Heart left ventricle (tissue), 16 donors: ENCODE data around the gene USP6NL. TPM values are rescaled to one million over a fixed set of nuclear protein-coding genes. Genes with fewer than 3 reads are reported as not detected.

ENCODE experiments used
- ATAC-seq, 4 donors: fragments of 200-7000 bp; cut with Tn5 transposase; one replicate each; pipeline ENCODE4 v1.9.1; 2020 to 2022; ENCODE audit warnings: moderate library complexity in 4 of 4, mild to moderate bottlenecking in 3 of 4, moderate number of reproducible peaks in 1 of 4
- DNase-seq, 5 donors: peaks; one replicate each; pipeline ENCODE4 v3.0.0-alpha.2; 2020
- H3K27ac ChIP-seq, 12 donors: fragments of 200-600 bp; sonication (generic) in 4 of 12; one replicate each; pipeline versions ENCODE4 v1.5.0 to v1.8.0; 2016 to 2022; ENCODE audit warnings: mild to moderate bottlenecking in 2 of 12
- H3K27me3 ChIP-seq, 9 donors: fragments of 200-600 bp; sonication (generic) in 2 of 9; one replicate each; pipeline versions ENCODE4 v1.5.1 to v1.8.0; 2016 to 2022; ENCODE audit warnings: mild to moderate bottlenecking in 3 of 9
- H3K36me3 ChIP-seq, 9 donors: fragments of 200-600 bp; sonication (generic) in 2 of 9; one replicate each; pipeline versions ENCODE4 v1.5.0 to v1.8.0; 2018 to 2022; ENCODE audit warnings: mild to moderate bottlenecking in 2 of 9
- H3K4me1 ChIP-seq, 12 donors: fragments of 200-600 bp; sonication (generic) in 4 of 12; one replicate each; pipeline versions ENCODE4 v1.5.0 to v1.8.0; 2016 to 2022; ENCODE audit warnings: mild to moderate bottlenecking in 3 of 12
- H3K4me3 ChIP-seq, 12 donors: fragments of 200-600 bp; sonication (generic) in 4 of 12; one replicate each; pipeline versions ENCODE4 v1.5.0 to v1.8.0; 2017 to 2022; ENCODE audit warnings: mild to moderate bottlenecking in 9 of 12, moderate library complexity in 4 of 12
- H3K9me3 ChIP-seq, 12 donors: fragments of 200-600 bp; sonication (generic) in 4 of 12; one replicate each; pipeline versions ENCODE4 v1.5.0 to v1.8.0; 2016 to 2022; ENCODE audit warnings: mild to moderate bottlenecking in 1 of 12
- POLR2A ChIP-seq, 2 donors: fragments of 450-650 bp; IDR thresholded peaks; one replicate each; pipeline ENCODE4 v1.6.1; 2017; ENCODE audit warnings: antibody characterized with exemption in 2 of 2, mild to moderate bottlenecking in 2 of 2, moderate library complexity in 2 of 2
- WGBS, 4 donors: extraction: QIAGEN DNeasy Blood & Tissue Kit in 2 of 4; methylation state at CpG; one replicate each; pipeline versions ENCODE4 v1.1.5 to v1.1.7; 2013 to 2018; 5-methylcytosine and 5-hydroxymethylcytosine counted together
- intact Hi-C, 10 donors: fragments of 100-400 bp; cut with DNase I; formaldehyde crosslinking; loops; one replicate each; pipeline versions ENCODE4 v1.11.1 to v1.14.2; 2022
- polyA plus RNA-seq, 2 donors: library from polyadenylated mRNA; stranded (reverse); fragments of 200-250 nt; gene quantifications; one replicate each; pipeline ENCODE4 v1.2.3, GENCODE V29; 2013
- total RNA-seq, 9 donors: library from RNA; depleted of rRNA in 2 of 9; stranded (reverse); fragments of >200 nt in 2 of 9; fragmentation: NEBNext Ultra II Directional in 3 of 9; extraction: Animal tissue kit (Norgen Biotek cat#: 25700) in 3 of 9; gene quantifications; one replicate each; pipeline versions ENCODE4 v1.1.0 to v1.2.4, GENCODE V29; 2016 to 2023
- TF ChIP-seq, protein P1 (sequence below), 12 donors: fragments of 200-600 bp; sonication (generic) in 4 of 12; IDR thresholded peaks; one replicate each; pipeline versions ENCODE4 v1.5.0 to v1.8.0; 2018 to 2022; ENCODE audit warnings: antibody characterized with exemption in 12 of 12, mild to moderate bottlenecking in 5 of 12
- donor health status: ischemic (EF 13 %, LVEDD 7.1; RV severe dilation, severe dysfunction).
- donor health status: healthy with polysubstance abuse.
- donor health status: DM: no; HTN: yes; CAD: no.
- donor health status: DM: no; HTN: no; CAD: no.
- donor health status: ischemic (EF 25% LVEDD 6.9; RV normal size, moderate dysfunction).
- donor health status: ischemic (EF 25% LVEDD 5.7; RV mildly dilated, moderate dysfunction).
- donor health status: healthy.
- donor health status: DM: yes; HTN: yes; CAD: no.
- donor health status: ischemic (EF 35%, LVEDD 5.7; RV mildly dilated, moderate dysfunction).
- donor health status: nonischemic (EF 11% LVEDD 7.7; RV severe dilation, severe dysfunction).
- donor health status: DM: yes; HTN: yes; CAD: no.
- donor health status: PGD.
- donor health status: ischemic (EF 29% LVEDD 5.4; RV normal size, mild dysfunction).
- donor health status: nonischemic (EF 23%, LVEDD 6.1; RV moderate dilation, normal function).

USP6NL gene
- total and polyA plus RNA-seq, 11 donors: 1.3 to 12.2 (median 9.6) TPM

DNA sequence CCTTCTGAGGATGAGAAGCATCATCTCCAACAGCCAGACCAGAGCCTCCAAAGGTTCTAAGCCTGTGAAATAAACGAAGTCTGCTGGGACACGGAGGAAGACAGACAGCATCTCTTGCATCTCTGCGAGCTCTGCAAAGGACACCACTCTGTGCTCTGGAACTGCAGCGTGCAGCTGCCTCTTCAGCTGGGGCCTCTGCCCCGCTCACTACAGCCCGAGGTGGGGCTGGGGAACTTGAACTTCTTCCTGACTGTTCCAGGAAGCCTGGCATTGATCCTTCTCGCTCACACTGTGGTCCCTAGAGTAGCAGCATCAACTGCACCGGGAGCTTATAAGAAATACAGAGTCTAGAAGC, 163.3 kb downstream of the USP6NL start:
- DNase-seq (no peak), ATAC-seq (no peak)
- Histone ChIP-seq H3K27me3 (peaks cover 0 to 25% (median 0%) of the 10 kb centered on the region in 9 donors), H3K9me3 (no peaks in the 10 kb centered on the region), H3K27ac (no peak overlapping the region), H3K4me3 (no peak overlapping the region), H3K36me3 (no peaks in the 10 kb centered on the region), H3K4me1 (no peaks in the 10 kb centered on the region)
- TF ChIP-seq POLR2A (IDR thresholded peaks at IDR 0.05): no peak
- TF ChIP-seq, protein P1, sequence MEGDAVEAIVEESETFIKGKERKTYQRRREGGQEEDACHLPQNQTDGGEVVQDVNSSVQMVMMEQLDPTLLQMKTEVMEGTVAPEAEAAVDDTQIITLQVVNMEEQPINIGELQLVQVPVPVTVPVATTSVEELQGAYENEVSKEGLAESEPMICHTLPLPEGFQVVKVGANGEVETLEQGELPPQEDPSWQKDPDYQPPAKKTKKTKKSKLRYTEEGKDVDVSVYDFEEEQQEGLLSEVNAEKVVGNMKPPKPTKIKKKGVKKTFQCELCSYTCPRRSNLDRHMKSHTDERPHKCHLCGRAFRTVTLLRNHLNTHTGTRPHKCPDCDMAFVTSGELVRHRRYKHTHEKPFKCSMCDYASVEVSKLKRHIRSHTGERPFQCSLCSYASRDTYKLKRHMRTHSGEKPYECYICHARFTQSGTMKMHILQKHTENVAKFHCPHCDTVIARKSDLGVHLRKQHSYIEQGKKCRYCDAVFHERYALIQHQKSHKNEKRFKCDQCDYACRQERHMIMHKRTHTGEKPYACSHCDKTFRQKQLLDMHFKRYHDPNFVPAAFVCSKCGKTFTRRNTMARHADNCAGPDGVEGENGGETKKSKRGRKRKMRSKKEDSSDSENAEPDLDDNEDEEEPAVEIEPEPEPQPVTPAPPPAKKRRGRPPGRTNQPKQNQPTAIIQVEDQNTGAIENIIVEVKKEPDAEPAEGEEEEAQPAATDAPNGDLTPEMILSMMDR (IDR thresholded peaks at IDR 0.05): no peak
- WGBS, 4 donors: 54 to 65% (median 59%) methylated on average over 7 to 8 of the region's 8 CpGs
- intact Hi-C loops: no loop called here

DNA sequence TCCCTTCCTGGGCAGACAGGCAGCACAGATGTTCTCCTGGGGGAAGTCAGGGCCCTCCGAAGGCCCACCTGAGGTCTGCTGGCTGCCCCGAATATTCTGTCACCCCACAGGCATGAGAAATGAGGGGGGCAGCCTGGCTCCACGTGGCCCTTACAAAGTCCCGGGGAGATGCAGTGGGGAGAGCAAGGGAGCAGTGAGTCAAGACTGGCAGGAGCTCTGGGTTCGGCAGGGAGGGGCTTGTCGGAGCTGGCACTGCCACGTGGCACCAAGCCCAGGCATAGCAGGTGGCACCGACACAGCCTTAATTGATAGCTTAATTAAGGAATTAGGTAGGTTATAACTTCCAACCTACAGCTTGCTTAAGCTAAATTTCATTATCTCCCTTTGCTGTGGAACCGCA, 163.9 kb downstream of the USP6NL start:
- peaks cover 0 to 25% (median 0%) of the 10 kb centered on the region in 9 donors for H3K27me3 ChIP-seq
- WGBS, 4 donors: 61 to 74% (median 71%) methylated on average over 9 of the region's 9 CpGs
- H3K4me3 ChIP-seq: no peak overlapping the region
- H3K27ac ChIP-seq: no peak overlapping the region
- H3K9me3 ChIP-seq: no peaks in the 10 kb centered on the region
- H3K4me1 ChIP-seq: no peaks in the 10 kb centered on the region
- ATAC-seq (no peak), DNase-seq (no peak)
- intact Hi-C loops: no loop called here
- TF ChIP-seq, protein P1 (IDR thresholded peaks at IDR 0.05): no peak
- no peaks in the 10 kb centered on the region for H3K36me3 ChIP-seq

DNA sequence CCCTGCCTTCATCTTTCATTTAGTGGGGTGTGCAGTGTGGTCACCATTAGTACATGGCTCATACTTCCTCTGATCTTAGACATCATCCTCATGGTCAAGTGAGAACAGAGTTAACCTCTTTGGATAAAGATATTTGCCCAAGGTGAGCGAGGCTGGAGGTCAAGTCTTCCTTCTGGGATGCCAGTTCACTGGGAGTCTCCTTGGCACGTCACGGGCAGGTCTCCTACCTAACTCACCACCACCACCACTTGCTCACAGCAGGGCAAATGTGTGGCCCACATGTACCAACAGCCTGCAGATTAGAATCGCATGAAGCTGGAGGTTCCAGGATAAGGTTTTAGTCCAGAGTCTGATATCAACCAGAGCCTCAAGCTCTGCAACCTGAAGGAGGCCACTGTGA, 164.6 kb downstream of the USP6NL start:
- ATAC-seq: no peak
- H3K4me3 ChIP-seq: no peak overlapping the region
- no peak overlapping the region for H3K27ac ChIP-seq
- WGBS, 4 donors: 84 to 97% (median 93%) methylated on average over 4 of the region's 4 CpGs
- no peaks in the 10 kb centered on the region for H3K36me3 ChIP-seq
- peaks cover 0 to 25% (median 0%) of the 10 kb centered on the region in 9 donors for H3K27me3 ChIP-seq
- no peak for DNase-seq
- TF ChIP-seq, protein P1 (IDR thresholded peaks at IDR 0.05): no peak
- H3K9me3 ChIP-seq: no peaks in the 10 kb centered on the region
- H3K4me1 ChIP-seq: no peaks in the 10 kb centered on the region
- intact Hi-C loops: no loop called here

DNA sequence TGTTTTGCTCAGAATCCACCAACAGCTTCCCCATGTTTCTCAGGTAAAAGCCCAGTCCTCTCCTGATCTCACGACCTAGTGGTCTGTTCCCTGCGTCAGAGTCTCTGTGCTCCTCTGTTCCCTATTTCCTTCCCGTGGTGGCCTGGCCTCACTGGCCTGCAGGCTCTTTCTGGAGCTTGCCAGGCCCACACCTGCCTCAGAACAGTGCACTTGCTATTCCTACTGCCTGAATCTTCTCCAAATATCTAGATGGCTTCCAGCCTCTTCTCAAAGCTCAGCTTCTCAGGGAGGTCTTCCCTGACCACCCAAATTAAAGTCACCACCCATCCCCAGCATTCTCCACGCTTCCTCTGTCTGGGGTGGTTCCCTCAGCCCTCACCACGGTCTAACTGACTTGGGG, 165.3 kb downstream of the USP6NL start:
- no peak overlapping the region for H3K27ac ChIP-seq
- no peak for TF ChIP-seq POLR2A (IDR thresholded peaks at IDR 0.05)
- TF ChIP-seq, protein P1 (IDR thresholded peaks at IDR 0.05): no peak
- H3K27me3 ChIP-seq: peaks cover 0 to 25% (median 0%) of the 10 kb centered on the region in 9 donors
- H3K9me3 ChIP-seq: no peaks in the 10 kb centered on the region
- intact Hi-C loops: no loop called here
- H3K4me3 ChIP-seq: no peak overlapping the region
- no peak for ATAC-seq
- no peaks in the 10 kb centered on the region for H3K36me3 ChIP-seq
- 75 to 84% (median 81%) methylated on average over 5 of the region's 5 CpGs for WGBS, 4 donors
- no peak for DNase-seq
- H3K4me1 ChIP-seq: no peaks in the 10 kb centered on the region
